HG03565 (cell line): ENCODE measurements around the gene SOCS2.
A peak's percentile ranks its signal among the peaks of the same experiment; 100 is the strongest.
"Not testable (repeated sequence)": the region's sequence is repeated elsewhere in the genome, so short reads cannot be mapped to it uniquely, and the experiment has no call there.

Source experiments
- ATAC-seq: cut with Tn5 transposase; IDR thresholded peaks from one replicate; pipeline ENCODE4 v1.9.1; 2021; ENCODE audit warnings: mild to moderate bottlenecking, moderate library complexity; ENCODE audit not compliant: unreplicated experiment

SOCS2 gene

GRCh38 chr12:93592641-93593406 is 20.3 kb downstream of the SOCS2 start:
- no peak for ATAC-seq

DNA sequence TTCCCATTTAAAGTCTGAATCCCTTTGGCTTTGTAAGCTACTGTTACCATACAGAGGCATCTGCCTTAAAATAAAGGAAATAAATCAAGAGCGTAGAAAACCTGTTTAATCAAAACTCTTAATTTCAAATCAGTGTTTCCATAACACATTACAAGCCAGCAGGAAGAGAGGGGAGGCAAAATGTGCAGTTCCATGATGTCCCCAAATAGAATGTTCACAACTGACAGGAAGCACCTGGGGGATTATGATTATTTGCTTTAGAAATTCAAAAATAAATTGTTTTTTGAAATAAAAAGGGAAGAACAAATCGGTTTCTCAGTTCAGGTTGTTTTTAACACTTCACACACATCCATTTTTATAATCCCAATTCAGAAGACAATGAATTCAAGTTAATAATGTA is 21.4 kb downstream of the SOCS2 start:
- ATAC-seq = no peak

- no peak for ATAC-seq
Measured at GRCh38 chr12:93594766-93595311, 22.4 kb downstream of the SOCS2 start.

GRCh38 chr12:93595351-93595750 is 22.9 kb downstream of the SOCS2 start:
- ATAC-seq = no peak

DNA sequence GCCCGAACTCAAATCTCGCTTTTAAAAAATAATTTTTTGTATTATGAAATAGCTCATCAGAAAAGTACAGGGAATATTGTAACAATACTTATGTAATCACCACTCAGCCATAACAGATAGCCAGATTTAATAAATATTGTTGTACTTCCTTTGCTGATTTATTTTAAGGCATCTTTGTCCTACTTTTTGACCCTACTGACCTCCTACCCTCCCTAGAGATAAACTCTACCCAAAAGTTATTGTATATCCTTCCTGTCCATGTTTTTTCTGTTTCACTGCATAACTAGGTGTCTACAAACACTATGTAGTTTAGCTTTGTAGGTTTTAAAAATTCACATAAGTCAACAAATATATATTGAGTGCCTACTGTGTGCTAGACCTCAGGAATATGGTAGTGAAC is 25.1 kb downstream of the SOCS2 start:
- no peak for ATAC-seq

- ATAC-seq = no peak
Measured at GRCh38 chr12:93599192-93599591, 26.7 kb downstream of the SOCS2 start.

GRCh38 chr12:93601591-93601990 is 29.1 kb downstream of the SOCS2 start:
- no peak for ATAC-seq

DNA sequence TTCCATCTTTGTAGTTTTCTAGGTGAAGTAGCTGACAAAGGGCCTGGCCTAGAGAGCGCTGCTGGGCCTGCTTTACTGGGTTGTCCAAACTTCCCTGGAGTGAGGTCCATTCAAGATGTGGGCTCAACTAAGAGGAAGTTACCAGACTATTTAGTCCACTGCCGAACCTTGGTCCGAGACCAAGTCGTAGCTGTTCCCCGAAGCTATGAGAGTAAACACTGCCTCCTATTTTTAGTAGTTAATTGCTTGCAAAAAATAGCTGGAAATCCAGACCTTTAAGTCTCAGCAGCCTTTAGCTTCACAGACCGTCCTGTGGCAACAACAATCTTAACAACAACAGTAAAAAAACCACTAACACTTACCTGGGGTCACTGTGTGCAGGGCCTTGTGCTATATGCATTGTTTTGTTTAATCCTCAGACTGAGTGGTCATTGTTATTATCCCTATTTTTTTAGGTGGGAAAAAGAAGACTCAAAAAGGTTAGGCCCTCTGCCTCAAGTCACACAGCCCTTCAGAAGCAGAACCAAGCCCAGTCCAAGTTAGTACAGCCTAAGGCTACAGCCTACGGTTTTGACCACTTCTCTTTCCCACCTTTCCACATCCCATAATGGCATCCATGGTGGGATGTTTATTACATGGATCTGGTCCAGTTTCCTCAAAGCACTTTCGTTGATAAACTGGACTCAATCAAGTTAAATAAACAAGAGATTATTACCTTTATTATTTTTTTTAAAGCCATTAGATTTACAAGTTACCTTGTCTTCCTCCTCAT is 30.6 kb downstream of the SOCS2 start:
- no peak for ATAC-seq

DNA sequence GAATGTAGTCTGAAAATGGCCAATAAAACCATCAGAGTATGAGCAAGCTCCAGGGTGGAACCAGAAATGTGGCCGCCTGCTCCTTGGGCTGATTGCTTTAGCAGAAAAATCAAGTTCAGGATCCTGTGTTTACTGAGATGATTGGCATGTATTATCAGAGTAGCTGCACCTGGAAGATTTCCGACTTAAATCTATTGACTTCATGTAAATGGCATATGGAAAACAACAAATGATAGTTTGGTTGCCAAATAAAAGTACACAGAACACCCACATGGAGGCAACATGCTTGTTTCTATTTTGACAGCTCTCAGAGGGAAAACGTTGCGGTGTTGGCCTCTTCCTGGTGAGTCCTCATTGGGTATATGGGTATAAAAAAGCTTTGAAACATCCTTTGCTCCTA is 31.3 kb downstream of the SOCS2 start:
- no peak for ATAC-seq

GRCh38 chr12:93608313-93608712 is 35.8 kb downstream of the SOCS2 start:
- ATAC-seq = no peak

GRCh38 chr12:93609281-93610192 is 37.1 kb downstream of the SOCS2 start:
- ATAC-seq = no peak

GRCh38 chr12:93612776-93613175 is 40.3 kb downstream of the SOCS2 start:
- ATAC-seq = no peak

GRCh38 chr12:93614917-93615596 is 42.6 kb downstream of the SOCS2 start:
- no peak for ATAC-seq

DNA sequence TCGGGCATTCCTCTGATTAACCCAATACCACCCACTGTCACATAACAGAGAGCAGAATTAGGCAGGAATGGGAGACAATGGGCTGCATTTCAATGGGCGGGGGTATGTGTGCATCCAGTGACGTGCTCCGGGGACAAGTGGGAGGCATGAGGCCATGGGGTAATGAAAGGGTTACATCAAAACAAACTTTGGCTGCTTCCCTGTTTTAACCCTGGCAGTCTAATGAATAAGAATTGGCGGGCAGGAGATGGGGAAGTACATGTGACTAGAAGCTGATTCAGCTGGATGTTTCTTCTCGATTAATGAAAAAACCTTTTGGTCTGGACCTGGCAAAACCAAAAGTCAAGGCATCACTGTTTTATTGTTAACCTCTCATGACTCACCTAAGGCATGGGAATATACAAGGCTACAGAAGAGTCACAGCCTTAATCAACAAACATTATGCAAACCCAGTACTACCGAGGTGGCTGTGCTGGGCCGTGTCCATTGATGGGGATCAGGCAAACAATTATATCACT is 44.2 kb downstream of the SOCS2 start:
- no peak for ATAC-seq

DNA sequence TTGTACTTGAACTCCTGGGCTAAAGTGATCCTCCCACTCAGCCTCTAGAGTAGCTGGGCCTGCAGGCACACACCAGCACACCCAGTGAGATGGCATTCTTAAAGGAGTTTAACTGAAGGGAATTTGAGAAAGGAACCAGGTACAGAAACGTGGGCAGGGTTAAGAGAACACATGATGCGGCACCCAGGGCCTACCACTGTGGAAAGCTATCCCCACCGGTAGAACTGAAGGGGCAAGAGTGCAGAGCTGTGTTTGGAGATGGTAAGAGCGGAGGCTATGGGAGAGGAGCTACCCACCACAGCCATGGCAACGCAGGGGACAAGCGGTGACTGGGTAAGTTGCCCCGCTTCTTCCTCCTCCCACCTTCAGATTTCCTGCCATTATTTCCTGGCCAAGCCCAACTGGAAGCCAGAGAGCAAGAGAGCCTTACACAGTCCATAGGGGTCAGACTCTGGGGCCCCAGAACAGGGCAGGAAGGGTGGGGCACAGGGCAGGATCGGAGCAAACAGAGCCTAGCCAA is 46.5 kb downstream of the SOCS2 start:
- ATAC-seq = no peak

DNA sequence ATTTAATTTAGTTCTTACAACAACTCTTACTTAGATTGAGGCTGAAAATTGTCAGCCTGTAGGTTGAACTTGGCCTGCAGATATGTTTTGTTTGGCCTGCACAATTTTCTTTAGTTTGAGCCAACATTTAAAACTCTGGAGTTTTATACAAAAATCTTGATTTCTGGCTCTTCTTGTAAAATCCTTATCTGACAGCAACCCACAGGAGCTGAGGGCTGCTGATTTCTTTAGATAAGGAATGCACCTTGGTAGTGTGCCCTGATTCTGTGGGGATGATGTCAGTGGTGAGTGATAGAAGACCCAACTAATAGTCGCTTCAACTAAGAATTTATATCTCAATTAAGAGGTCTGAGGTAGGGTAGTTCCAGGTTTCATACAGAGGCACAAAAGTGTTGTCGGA is 49.5 kb downstream of the SOCS2 start:
- no peak for ATAC-seq

DNA sequence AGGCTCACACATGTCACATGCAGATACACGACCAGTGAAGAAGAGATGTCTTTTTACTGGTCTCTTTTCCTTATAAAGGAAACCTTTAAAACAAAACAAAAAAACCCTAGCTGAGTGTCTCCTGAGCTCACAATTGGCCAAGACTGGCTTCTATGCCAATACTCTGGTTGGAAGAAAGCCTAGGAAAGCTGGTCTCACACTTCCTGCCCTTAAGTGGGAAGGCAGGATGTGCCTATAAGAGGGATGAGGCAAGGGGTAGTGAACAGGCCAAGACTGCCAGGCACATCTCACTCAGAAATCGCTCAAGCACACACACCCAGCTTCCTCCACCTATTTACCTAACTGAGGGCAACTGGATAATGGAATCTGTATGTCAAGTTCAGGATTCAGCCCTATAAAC is 50.0 kb downstream of the SOCS2 start:
- ATAC-seq = no peak

GRCh38 chr12:93624595-93625294 is 52.3 kb downstream of the SOCS2 start:
- peak; percentile 84 for ATAC-seq

DNA sequence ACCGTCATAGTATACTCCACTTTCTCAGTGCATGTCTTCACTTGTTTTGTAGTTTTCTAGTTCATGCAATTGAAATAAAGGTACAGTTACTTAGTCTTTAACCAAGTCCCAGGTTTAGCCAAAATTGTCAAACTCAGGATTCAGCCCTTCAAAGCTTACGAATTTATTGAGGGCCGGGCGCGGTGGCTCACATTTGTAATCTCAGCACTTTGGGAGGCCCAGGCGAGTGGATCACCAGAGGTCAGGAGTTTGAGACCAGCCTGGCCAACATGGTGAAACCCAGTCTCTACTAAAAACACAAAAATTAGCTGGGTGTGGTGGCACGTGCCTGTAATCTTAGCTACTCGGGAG is 52.8 kb downstream of the SOCS2 start:
- ATAC-seq = not testable (repeated sequence)
